GM10266 (cell line): ENCODE data around the gene AKIRIN2.

Experiments used
- DNase-seq: peaks from one replicate; pipeline ENCODE4 v3.0.0; 2012; ENCODE audit errors: extremely low spot score
- CTCF ChIP-seq: IDR thresholded peaks from 2 replicates; pipeline ENCODE4 v1.5.1; 2012; ENCODE audit warnings: mild to moderate bottlenecking, low read depth; ENCODE audit not compliant: control insufficient read depth, insufficient read depth; ENCODE audit errors: missing control alignments

AKIRIN2 gene

GRCh38 chr6:87667032-87667431 is 35.0 kb downstream of the AKIRIN2 start:
- DNase-seq: no peak
- no peak for TF ChIP-seq CTCF

- no peak for DNase-seq
- TF ChIP-seq CTCF: no peak
These were observed 37.0 kb downstream of the AKIRIN2 start for GRCh38 chr6:87664921-87665485.

GRCh38 chr6:87663434-87663833 is 38.6 kb downstream of the AKIRIN2 start:
- DNase-seq: no peak
- TF ChIP-seq CTCF: no peak

- no peak for DNase-seq
These were observed 40.5 kb downstream of the AKIRIN2 start for GRCh38 chr6:87661503-87661902.

GRCh38 chr6:87661016-87661415 is 41.0 kb downstream of the AKIRIN2 start:
- no peak for DNase-seq
- no peak for TF ChIP-seq CTCF

More at GRCh38 chr6:87661503-87661902, 40.5 kb downstream of the AKIRIN2 start:
- TF ChIP-seq CTCF: no peak

GRCh38 chr6:87660226-87660911 is 41.7 kb downstream of the AKIRIN2 start:
- TF ChIP-seq CTCF: no peak
- DNase-seq: no peak

GRCh38 chr6:87658516-87658915 is 43.5 kb downstream of the AKIRIN2 start:
- TF ChIP-seq CTCF: no peak
- DNase-seq: no peak
